AG08396 (cell line): Measurements from ENCODE around the gene CD300H.

Source experiments
- DNase-seq: peaks from one replicate; pipeline ENCODE4 v3.0.0; 2012; ENCODE audit warnings: low spot score, mixed read lengths

Gene CD300H

GRCh38 chr17:74567397-74567796 lies at the start of gene CD300H:
Gene CD300H, minus strand, starts transcription at chr17:74567509.
- DNase-seq, result no peak

- DNase-seq, result no peak
Observed at GRCh38 chr17:74616696-74617095, 49.4 kb upstream of the CD300H start.

DNA sequence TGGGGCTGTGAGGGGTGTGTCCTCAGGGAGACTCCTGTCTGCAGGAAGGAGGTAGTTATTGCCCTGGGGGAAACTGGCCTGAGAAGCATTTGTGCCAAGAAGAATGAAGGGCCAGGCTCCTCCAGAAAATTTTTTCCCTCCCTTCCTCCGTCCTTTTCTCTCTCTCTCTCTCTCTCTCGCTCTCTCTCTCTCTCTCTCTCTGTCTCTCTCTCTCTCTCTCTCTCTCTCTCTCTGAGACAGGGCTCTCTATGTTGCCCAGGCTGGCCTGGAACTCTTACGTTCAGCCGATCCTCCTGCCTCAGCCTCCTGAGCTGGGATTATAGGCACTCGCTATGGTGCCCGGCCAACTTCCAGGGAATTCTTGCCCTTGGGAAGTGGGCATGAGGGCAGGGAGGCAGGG lies 44.7 kb upstream of the CD300H start:
- DNase-seq, result no peak

GRCh38 chr17:74610108-74610507 lies 42.8 kb upstream of the CD300H start:
- DNase-seq, result no peak

GRCh38 chr17:74608511-74608910 lies 41.2 kb upstream of the CD300H start:
- no peak for DNase-seq

DNA sequence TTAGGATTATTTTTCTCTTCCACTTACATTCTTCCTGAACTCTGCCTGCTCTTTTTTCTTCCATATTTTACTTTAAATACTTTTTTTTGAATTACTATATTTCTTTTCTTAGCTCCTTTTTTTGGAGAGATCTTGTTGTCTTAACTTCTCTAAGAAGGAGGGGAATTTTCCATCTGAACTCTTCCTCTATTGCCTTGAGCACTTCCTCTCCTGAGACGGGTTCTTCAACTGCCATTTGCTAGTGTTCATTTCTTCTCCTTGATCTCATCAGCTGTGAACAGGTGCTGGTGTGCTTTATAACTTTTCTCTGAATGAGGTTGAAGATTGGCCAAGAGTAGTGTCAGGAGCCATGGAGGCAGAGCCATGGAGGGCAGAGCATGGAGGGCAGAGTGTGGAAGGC lies 39.9 kb upstream of the CD300H start:
- DNase-seq, result no peak

- DNase-seq, result no peak
Observed at GRCh38 chr17:74606050-74606449, 38.7 kb upstream of the CD300H start.

GRCh38 chr17:74605361-74605760 lies 38.1 kb upstream of the CD300H start:
- DNase-seq, result peak; percentile 44

- no peak for DNase-seq
Observed at GRCh38 chr17:74604761-74605160, 37.5 kb upstream of the CD300H start.

DNA sequence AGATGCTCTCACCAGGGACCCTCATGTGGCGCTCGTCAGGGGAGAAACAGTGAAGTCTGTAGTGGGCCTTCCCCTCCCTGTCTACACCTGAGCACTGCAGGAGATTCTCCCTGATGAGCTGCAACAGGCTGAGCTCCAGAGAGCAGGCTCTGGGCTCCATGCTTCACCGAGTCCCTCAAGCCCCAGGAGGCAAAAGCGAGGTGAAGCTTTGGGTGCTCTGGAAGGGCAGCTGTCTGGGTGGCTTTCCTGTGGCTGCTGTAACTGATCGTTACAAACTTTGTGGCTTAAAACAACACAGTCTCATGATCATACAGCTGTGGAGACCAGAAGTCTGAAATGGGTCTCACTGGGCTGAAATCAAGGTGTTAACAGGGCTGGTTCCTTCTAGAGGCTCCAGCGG lies 36.9 kb upstream of the CD300H start:
- no peak for DNase-seq

DNA sequence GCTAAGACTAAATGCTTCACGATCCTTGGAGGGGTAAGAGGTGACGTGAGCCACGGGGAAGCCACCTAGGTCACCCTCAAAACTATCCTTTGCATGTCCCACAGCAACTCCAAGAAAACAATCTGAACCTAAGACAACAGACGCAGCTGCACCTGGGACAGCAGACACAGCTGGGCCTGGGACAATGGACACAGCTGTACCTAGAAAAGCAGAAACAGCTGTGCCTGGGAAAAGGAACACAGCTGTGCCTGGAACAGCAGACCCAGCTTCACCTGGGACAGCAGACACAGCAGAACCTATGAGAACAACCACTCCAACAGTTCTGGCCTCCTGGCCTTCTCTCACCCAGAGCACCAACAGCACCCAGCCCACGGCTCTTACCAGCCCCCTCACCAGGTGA lies 36.4 kb upstream of the CD300H start:
- DNase-seq, result no peak

GRCh38 chr17:74603037-74603635 lies 35.8 kb upstream of the CD300H start:
- no peak for DNase-seq

GRCh38 chr17:74601944-74602572 lies 34.7 kb upstream of the CD300H start:
- peak; percentile 40 for DNase-seq

DNA sequence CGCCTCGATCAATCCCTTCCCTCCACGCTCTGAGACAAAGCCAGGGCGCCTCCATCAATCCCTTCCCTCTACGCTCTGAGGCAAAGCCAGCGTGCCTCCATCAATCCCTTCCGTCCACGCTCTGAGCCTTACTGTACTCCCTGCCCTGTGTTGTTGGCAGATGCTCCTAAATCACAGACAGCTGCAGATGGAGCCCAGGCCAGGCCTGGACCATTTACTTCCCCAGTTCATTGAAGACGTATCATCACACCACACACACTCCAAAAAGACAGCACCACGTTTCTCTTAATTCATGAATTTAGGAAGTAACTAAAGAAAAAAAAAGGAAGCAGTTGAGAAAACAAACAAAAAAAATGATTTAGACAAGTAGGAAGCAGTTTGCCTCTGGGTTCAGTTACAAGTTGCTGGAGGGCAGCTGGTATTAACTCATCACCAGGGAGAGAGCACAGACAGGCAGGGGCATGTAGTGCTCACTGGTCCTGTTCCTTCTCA lies 32.2 kb upstream of the CD300H start:
- DNase-seq, result no peak

- no peak for DNase-seq
Observed at GRCh38 chr17:74599023-74599399, 31.7 kb upstream of the CD300H start.

DNA sequence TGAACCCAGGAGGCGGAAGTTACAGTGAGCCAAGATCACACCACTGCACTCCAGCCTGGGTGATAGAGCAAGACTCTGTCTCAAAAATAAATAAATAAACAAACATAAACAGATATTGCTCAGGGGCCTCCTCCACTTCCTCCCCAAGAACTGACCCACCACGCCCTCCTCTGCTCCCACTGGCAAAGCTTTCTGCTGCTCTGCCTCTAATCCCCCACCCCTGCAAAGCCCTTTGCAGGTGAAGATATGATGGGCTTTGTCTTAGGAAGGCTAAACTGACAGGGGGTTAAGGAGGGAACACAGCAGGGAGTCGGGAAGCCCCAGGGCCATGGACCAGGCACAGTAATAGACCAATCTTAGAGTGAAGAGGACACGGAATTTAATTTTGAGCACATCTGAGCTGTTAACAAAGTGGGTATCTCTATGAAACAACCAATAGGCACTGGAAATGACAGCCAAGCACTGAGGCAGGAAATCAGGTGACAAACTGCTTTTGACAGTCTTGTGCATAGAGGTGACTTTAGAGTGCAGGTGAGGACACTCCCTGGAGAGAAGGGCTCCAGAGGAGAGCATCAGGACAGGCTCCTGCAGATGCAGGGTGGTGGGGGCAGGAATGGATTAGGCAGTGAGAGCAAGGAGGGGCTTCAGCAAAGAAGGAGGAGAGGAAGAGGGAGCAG lies 31.2 kb upstream of the CD300H start:
- no peak for DNase-seq

DNA sequence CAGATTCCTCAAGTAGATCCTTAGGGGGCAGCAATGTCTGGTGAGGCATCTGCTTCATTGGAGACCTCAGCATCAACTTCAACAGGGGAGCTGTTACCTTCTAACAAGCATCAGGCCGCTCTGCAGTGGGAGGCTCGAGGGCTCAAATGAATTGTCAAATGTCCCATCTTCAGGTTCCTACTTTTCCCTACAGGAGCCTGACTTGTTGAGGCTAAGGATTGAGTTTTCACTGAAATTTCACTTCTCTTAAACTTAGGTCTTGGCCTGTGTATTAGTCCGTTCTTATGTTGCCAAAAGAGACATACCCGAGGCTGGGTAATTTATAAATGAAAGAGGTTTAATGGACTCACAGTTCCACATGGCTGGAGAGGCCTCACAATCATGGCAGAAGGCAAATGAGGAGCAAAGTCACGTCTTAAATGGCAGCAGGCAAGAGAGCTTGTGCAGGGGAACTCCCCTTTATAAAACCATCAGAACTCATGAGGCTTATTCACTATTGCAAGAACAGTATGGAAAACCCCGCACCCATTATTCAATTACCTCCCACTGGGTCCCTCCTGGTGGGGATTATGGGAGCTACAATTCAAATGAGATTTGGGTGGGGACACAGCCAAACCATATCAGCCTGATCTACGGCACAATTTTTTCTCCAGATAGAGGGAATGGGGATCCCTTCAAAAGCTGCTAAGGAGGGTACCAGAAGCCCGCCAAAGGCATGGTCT lies 29.9 kb upstream of the CD300H start:
- no peak for DNase-seq

DNA sequence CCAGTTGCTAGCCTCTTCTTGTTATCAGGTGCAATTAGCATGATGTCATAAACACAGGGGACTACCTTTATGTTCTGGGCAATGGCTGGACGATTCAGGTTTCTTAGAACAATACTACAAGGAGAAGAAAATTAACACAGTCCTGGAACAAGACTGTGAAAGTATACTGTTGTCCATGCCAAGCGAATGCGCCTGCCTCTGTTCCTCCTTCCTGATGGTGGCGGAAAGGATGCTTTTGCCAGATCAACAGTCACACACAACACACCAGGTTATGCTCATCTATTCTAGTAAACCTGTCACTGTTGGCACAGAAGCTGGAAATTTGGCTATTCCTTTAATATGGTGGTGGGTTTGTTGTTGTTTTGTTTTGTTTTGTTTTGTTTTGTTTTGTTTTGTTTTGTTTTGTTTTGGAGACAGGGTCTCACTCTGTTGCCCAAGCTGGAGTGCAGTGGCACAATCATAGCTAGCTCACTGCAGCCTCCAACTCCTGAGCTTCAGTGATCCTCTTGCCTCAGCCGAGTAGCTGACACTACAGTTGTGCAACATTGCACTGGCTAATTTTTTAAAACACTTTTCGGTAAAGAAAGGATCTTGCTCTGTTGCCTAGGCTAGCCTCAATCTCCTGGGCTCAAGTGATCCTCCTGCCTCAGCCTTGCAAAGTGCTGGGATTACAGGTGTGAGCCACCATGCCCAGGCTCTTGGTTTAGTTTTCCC lies 27.9 kb upstream of the CD300H start:
- DNase-seq, result no peak

DNA sequence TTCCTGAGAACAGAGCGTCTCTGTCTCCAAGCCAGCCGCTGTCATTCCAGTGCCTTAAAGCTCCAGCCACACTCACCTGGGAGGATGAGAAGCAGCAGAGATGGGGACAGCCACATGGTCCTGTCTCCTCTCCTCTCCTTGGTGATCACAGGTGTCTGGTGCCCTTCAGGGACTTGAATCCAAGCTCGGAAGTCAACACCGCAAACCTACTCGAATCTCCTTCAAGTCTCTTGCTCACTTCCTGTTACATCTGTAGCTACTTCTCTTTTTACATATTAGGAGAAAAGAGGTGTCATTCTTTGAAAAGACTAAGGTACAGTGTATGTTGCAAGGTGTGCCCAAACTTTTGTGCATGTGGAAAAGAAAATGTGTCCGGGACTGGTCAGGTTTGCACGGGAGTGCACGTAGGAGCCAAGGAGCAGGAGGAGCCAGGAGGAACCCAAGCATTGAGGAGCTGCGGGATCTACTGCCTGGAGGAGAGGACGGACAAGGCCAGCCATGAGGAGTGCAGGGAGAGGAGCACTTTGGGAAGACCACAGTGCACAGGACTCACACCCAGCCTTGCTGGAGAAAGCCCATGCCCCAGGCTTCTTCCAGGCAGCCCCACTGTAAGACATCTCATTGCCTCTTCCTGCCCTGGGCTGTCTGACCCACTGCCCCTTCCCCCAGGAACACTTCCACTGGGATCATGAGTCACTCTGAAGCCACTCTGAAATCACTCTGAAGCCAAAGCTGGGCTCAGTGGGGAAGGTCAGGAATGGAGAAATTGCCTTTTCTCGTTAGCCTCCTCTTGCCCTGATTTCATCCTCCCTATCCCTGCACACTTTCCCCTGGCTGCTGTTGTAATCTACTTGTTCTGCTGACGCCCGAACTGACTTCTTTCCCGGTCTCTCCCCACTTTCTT lies 25.0 kb upstream of the CD300H start, which contains the start of gene CD300LD:
CD300LD (minus strand) TSS at position 197 of the 904 bp plus-strand sequence; CDS start at position 116, 81 bp downstream.
- no peak for DNase-seq

DNA sequence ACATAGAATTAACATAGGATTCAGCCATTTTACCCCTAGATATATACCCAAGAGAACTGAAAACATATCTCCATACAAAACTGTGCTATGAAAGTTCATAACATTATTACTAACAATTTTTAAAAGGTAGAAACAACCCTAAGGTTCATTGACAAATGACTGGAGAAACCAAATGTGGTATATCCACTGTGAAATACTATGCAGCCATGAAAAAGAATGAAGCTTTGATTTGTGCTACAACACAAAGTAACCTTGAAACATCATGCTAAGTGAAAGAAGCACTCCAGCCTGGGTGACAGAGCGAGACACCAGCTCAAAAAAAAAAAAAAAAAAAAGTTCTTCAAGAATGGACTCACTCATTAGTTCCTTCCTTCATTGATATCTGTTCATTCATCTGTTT lies 24.2 kb upstream of the CD300H start:
- DNase-seq, result no peak

- DNase-seq, result no peak
Observed at GRCh38 chr17:74585711-74586110, 18.4 kb upstream of the CD300H start.
